ENCODE data around the gene CYTIP.
"Not testable (repeated sequence)": the region's sequence is repeated elsewhere in the genome, so short reads cannot be mapped to it uniquely, and the experiment has no call there.

The CYTIP gene

GRCh38 chr2:157419031-157419575 lies 24.8 kb downstream of the CYTIP start:
- no peak overlapping the region for H3K4me3 ChIP-seq (ENCODE audit: low read depth, low read length)
- no peak for TF ChIP-seq CTCF (IDR thresholded peaks at IDR 0.05; ENCODE audit: borderline replicate concordance, insufficient read depth, low read depth, low read length)

- no peak for TF ChIP-seq CTCF (IDR thresholded peaks at IDR 0.05; ENCODE audit: borderline replicate concordance, insufficient read depth, low read depth, low read length)
- no peak overlapping the region for H3K4me3 ChIP-seq (ENCODE audit: low read depth, low read length)
Measured at GRCh38 chr2:157418239-157418641, 25.6 kb downstream of the CYTIP start.

- no peak overlapping the region for H3K4me3 ChIP-seq (ENCODE audit: low read depth, low read length)
- no peak for TF ChIP-seq CTCF (IDR thresholded peaks at IDR 0.05; ENCODE audit: borderline replicate concordance, insufficient read depth, low read depth, low read length)
Measured at GRCh38 chr2:157415591-157416101, 28.2 kb downstream of the CYTIP start.

GRCh38 chr2:157414050-157414449 lies 29.8 kb downstream of the CYTIP start:
- TF ChIP-seq CTCF (IDR thresholded peaks at IDR 0.05; ENCODE audit: borderline replicate concordance, insufficient read depth, low read depth, low read length), result no peak

GRCh38 chr2:157413326-157414035 lies 30.4 kb downstream of the CYTIP start:
- TF ChIP-seq CTCF (IDR thresholded peaks at IDR 0.05; ENCODE audit: borderline replicate concordance, insufficient read depth, low read depth, low read length), result no peak
- no peak overlapping the region for H3K4me3 ChIP-seq (ENCODE audit: low read depth, low read length)

More at GRCh38 chr2:157414050-157414449, 29.8 kb downstream of the CYTIP start:
- no peak overlapping the region for H3K4me3 ChIP-seq (ENCODE audit: low read depth, low read length)

GRCh38 chr2:157411624-157412336 lies 32.1 kb downstream of the CYTIP start:
- TF ChIP-seq CTCF (IDR thresholded peaks at IDR 0.05; ENCODE audit: borderline replicate concordance, insufficient read depth, low read depth, low read length), result no peak
- no peak overlapping the region for H3K4me3 ChIP-seq (ENCODE audit: low read depth, low read length)

- not testable (repeated sequence) for H3K4me3 ChIP-seq (ENCODE audit: low read depth, low read length)
Measured at GRCh38 chr2:157405398-157405797, 38.5 kb downstream of the CYTIP start.

Data from GM12875 (cell line).